ENCODE measurements around the gene PSMA2. TPM values are rescaled to one million over a fixed set of nuclear protein-coding genes. Genes with fewer than 3 reads are reported as not detected.

Gene PSMA2
- 113 and 121 TPM in 2 replicates for total RNA-seq

DNA sequence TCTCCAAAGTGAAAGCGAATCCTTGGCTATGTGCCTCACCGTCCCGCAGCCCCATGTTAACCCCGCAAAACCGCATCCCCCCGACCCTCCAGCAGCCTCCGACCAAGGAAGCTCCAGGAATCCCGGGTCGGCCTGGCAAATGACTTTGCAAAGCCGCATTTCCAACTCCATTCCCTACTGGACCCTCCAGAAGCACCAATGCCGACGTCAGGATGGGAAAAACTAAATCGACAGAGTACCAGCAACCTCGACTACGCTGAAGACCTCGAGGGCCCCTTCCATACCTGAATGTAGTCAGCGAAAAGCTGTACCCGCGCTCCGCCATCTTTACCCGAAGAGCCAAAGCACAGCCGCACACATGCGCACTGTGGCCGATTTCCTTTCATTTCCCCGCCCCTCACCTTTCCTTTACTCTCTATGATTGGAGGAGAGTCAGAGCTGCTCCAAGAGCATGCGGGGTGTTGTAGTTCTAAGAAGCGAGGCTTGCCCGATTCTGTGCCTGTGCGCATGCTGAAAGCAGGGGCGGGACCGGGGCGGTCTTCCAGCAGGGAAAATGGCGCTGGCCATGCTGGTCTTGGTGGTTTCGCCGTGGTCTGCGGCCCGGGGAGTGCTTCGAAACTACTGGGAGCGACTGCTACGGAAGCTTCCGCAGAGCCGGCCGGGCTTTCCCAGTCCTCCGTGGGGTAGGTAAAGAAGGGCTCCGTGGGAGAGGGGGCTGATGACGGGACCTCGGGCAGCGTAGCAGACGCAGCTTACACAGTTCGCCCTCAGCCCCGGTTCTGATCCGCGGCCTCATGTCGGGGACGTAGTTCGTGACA lies at the start of gene PSMA2, which contains the start of gene MRPL32:
PSMA2 (minus strand) TSS at position 341 of the 818 bp plus-strand sequence; CDS start at position 325, 16 bp downstream.
MRPL32 (plus strand) TSS at position 543 of the 818 bp plus-strand sequence; CDS start at position 554, 11 bp downstream.

DNA sequence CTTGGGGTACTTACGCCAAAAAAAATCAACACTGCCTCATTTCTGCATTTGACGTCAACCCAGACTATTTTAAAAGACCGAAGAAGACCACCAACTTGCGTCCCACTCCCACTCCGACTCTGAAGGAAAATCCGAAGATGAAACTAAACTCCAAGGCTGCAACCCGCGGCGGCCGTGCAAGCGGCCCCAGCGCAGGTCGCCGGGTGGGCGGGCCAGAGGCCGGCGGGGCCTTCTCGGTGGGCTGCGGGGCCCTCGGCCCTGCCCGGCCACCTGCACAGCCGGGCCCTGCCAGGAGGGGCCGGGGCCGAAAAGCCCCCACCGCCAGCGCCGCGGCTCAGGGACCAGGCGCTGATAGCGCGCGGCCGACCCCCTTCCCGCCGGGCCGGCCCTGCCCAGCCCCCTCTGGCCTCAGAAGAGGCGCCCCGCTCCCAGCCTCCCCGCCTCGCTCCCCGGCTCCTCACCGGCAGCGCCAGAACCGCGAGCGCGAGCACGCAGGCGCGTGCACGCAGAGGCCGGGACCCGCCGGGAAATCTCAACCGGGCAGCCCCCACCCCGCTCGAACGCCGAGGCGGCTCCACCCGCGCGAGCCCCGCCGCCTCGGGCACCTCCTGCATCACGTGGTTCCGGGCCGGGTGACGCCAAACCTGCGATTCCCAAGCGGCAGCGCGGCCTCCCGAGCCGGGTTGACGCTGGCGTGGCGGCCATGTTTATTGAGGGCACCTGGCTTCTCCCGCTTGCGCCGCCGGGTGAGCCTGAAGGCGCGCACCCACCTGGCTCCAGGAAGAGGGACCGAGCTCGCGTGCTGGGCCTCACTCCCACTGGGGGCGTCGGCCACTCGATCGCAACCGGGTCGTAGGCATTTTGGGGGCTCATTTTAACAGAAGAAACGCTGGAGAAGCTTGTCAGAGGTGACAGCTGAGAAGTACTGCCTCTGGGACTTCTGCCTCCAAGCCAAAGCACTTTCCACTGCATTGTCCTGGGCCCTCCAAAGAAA lies 20.2 kb downstream of the PSMA2 start, which contains the start of gene C7orf25:
C7orf25 (minus strand) TSS at position 617 of the 994 bp plus-strand sequence. CDS start 1,170 bp downstream, outside the sequence.

Other genes with a start within 250 kb of the PSMA2 start
- gene C7orf25, start 20.1 kb downstream of the PSMA2 start, total RNA-seq, result 9.5 and 11.1 TPM in 2 replicates
- 56.4 and 62.7 TPM in 2 replicates for gene MRPL32, start 202 bp upstream of the PSMA2 start, total RNA-seq
- gene HECW1, start 180.5 kb upstream of the PSMA2 start, total RNA-seq, result 12.9 and 13.7 TPM in 2 replicates